ENCODE measurements around the gene RAB7A.

- TF ChIP-seq CTCF (optimal IDR thresholded peaks at IDR 0.05 in 1 of 3, IDR thresholded peaks at IDR 0.05 in 1 of 3, conservative IDR thresholded peaks at IDR 0.05 in 1 of 3; ENCODE audit: extremely low read depth in 1 of 3, insufficient read depth in 2 of 3, low read length in 3 of 3) = no peak
- no peak for TF ChIP-seq EZH2 (IDR thresholded peaks at IDR 0.05; ENCODE audit: low read length)
These were observed 74.5 kb downstream of the RAB7A start for GRCh38 chr3:128800241-128801187.
